ENCODE data around the gene SLC7A5.
"Not testable (repeated sequence)": the region's sequence is repeated elsewhere in the genome, so short reads cannot be mapped to it uniquely, and the experiment has no call there.

SLC7A5 gene

DNA sequence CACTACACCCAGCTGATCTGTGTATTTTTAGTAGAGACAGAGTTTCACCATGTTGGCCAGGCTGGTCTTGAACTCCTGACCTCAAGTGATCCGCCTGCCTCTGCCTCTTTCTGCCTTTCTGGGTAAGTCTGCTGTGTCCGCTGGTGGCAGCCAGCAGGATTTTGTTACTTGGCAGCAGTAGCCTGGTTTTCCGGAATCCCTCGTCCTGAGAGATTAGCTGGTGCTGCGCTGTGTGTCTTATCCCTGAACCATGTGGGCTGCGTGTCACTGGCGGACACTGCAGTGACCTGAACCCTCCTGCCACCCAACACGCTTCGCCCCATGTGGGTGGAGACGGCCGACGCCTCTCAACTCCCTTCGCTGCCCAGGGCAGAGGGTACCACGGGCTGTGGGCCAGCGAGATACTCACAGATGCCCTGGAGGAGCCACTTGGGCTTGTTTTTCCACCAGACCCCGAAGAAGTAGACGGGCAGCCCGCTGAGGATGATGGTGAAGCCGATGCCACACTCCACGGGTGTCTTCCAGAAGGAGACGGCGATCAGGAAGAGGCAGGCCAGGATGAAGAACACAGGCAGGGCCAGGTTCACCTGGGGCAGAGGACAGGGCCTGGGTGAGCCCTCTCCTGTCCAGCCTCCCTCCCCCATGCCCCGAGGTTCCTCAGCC lies 35.2 kb downstream of the SLC7A5 start:
- DNase-seq (ENCODE audit: low read depth in 3 of 3, low spot score in 1 of 3), result no peak

DNA sequence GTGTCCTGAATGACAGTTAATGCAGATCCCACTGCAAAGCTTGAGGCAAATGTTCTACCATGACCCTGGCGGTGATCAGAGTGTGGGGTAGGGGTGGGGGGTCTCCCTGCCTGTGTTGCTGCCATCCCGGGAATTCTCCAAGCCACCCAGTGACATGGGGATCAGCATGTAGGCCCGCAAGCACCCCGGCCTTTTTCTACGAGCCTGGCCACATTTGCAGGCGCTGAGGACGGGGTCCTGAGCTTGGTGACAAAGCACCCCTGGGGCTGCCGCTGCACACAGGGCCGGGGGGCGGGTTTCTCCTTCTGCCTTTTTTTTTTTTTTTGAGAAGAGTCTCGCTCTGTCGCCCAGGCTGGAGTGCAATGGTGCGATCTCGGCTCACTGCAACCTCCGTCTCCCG lies 35.8 kb downstream of the SLC7A5 start:
- DNase-seq (ENCODE audit: low read depth in 3 of 3, low spot score in 1 of 3), result no peak

DNA sequence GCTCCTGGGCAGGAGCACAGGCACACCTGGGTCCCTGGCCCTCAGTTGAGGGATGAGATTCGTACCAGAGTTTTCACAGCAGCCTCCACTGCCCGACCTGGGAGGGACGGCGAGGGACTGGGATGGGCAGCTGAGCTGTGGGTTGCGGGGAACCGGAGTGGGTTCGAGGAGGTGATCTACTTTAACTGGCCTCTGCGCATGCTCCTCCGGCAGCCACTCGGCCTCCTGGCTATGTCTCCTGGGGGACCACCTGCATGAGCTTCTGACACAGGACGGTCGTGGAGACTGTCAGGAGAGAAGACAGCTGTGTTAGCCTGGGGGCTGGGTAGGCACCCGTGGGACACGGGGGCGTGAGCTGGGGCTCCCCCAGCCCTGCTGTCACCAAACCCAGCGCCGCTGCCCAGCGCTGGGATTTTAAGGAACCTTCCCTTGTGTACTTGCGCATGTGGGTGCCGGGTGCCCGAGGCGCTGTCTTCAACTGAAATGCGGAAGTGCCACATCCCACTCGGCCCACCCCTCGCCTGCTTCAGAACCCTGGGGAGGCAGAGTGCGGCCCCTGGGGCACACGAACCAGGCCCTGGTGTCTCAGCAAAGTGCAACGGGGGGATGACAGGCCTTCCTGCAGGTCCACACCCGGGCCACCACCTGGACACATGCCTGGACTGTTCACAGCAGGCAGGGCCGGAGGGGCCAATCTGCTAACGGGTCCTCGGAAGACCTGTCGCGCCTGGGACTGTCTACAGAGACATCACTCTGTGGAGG lies 36.4 kb downstream of the SLC7A5 start:
- DNase-seq (ENCODE audit: low read depth in 3 of 3, low spot score in 1 of 3), result no peak

DNA sequence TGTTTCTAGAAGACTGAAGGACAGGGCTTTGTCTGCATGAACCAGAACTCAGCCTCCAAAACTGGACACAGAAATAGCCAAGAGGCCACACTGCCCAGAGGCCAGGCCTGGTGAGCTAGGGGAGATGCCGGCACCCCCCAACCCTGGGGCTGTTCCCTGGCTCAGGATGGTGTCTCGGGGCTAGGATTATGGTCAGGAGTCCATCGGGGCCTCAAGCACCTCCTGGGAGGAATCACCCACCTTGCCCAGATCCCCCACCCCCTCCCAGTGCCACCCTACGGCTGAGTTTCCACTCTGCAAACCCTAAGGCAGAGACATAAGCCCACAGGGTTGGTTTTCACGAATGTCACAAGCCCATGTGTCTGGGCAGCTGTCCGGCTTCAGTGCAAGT lies 37.2 kb downstream of the SLC7A5 start:
- DNase-seq (ENCODE audit: low read depth in 3 of 3, low spot score in 1 of 3), result no peak

DNA sequence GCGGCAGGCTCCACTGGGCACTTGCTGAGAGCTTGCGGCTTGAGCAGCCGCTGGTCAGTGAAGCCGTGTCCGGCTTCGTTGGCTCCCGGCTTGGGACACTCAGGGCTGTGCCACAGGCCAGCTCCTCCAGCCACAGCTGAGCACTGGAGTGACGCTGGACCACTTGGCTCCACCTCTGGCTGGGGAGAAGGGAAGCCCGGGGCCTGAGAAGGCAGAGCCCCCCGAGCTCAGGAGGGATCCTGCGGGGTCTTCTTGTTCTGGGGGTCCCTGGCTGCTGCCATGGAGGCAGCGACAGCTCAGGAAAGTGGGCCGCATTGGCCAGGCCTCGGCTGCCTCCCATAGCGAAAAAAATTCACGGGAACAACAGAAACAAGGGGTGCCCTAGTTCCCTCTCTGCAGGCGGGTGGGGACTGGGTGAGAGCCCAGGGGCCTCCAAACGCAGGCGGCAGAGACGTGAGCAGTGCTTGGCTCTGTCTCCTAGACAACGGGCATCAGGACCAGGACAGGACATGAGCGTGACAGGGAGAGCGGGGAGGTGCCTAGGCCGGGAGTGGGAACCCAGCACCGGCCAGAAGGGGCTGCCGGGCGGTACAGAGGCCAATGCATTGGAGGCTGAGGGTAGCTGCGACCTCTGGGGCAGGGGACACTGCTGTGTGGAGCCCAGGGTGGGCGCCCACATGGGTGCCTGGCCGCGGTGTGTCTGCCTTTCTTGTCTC lies 37.7 kb downstream of the SLC7A5 start:
- no peak for DNase-seq (ENCODE audit: low read depth in 3 of 3, low spot score in 1 of 3)

DNA sequence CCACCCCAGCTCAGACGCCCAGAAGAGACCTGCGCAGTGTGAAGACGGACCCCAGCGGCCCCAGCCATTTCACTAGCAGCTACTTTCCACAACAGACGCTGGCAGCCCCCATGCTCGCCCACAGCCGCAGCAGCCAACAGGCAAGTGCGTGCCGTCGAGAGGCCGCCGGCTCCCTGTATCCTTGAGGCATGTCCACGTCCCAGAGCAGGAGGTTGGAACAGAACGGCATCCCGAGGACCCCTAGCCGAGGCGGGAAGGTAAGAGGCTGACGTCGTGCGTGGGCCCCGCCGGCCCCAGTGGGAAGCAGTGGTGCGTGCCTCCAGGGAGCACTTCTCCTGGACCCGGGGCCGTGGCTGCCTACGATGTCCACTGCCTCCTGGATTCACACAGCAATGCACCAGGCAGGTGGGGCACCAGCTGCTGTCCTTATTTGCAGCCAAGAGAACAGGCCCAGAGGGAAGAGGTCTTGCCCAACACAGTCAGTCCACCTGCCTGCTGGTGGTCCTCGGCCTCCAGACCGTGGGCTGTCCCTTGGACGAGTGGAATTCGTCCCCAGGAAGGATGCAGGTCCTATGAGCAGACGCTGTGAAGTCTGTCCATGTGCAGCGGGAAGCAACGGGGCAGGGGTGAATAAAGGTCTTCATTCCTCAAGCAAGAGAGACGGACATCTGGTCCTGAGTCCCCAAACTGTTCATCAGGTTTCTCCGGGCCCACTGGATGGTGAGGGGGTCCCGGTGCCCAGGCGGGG lies 38.5 kb downstream of the SLC7A5 start:
- no peak for DNase-seq (ENCODE audit: low read depth in 3 of 3, low spot score in 1 of 3)

DNA sequence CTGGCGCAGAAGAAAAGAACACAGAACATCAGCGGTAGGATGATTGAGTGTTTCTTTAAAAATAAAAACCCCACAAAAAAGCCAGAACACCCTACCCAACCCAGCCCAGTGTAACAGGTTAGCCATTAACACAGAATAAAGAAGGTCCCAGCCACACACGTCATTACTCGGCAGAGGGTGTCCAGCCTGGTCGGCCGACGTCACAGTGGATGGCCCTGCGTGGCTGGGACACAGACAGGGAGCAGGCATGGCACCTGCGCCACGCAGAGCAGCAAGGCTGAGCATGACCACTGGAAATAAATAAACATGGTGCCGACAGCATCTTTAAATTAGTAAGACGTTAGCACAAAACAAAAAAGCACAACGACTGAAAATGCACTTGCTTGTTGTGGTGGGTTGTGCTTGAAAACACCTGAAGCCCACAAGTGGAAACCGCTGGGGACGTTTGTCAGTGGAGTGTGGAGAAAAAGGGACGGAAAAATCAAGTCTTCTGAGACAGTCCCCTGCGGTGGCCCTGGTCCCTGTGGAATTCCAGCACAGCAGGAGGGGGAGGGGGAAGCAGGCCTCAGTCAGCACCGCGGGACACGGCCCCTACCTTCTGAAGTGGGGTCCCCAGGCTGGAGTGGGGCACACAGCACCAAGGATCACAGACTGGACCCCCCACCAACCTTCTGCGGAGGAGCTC lies 39.2 kb downstream of the SLC7A5 start:
- DNase-seq (ENCODE audit: low read depth in 3 of 3, low spot score in 1 of 3), result no peak

DNA sequence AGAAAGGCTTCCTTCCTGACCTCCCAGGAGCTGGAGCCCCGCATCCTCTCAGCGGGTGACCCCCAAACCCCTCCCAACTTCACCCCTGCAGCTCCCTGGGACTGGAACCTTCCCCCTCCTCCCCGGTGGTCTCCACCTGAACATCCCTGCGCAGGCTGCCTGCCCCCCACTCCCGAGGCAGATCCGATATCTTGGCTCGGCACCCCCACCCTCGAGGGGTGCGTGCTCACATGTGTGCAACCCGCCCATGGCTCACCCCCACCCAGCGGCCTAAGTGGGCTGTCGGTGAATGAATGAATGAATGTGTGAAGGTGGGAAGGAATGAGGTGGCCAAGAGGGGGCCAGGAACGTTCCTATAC lies 39.7 kb downstream of the SLC7A5 start:
- DNase-seq (ENCODE audit: low read depth in 3 of 3, low spot score in 1 of 3), result no peak

DNA sequence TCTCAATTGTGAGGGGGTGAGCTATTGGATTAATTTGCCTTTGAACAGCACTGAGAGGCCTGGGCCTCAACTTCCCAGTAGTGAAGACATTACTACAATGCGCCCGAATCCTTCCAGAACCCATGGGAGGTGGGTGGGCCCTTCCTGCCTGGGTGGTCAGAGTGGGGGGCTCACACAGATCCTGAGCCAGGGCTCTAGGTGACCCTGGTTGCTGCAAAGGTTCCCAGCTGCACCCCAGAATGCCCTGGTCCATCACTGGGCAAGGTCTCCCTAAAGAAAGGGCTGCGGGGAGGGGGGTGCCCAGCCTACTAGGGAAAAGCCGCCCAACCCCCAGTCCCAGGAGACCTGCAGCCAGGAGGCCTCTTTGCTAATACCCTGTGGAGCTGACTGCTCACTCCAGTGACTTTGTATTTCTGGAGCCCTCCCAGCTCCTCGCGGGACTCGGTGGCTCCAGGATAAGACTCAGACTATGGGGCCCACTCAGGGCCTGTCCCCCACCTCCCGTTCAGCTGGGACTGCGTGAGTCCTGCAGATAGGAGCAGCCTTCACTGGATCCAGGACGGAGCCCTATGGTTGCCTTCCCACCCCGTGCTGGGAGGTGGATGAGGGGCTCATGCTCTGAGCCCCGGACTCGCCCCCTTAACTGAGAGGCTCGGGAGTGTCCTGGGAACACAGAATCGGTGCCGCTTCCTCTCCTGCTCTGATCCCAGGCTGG lies 40.2 kb downstream of the SLC7A5 start:
- DNase-seq (ENCODE audit: low read depth in 3 of 3, low spot score in 1 of 3), result no peak

DNA sequence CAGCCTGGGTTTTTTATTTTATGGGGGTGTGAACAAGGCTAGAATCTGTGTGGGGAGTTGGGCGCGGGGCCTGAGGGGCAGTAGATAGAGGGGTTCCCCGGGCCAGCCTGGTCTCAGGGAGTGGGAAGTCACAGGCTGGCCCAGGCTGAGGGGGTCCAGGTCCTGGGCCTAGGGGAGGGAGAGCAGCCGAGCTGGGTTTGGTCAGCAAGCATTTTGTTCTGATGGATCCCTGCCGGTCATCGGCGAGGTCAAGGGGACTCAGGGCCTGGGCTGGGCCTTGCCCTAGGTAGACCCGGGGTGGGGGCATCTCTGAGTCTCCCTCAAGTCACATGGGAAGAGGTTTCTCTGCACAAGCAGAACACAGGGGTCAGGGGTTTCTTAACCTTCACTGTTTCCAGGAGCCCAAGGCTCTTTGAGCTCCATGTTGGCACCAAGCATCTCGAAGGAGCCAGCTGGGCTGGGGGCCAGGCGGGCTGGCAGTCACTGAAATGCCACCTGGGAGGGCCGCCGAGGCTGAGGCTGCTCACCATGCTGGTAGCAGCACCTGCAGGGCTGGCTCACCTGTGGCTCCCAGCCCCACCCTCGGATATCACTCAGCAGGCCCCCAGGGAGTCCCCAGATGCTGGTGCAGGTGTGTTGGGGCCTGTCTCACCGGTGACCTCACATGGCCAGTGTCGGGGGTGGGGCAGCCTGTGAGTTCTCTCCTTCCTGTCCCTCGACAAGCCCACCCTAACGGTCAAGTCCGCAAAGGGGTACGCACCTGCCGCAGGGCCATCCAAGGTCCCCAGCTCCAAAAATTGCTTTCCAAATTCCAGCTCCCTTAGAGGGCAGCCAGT lies 41.0 kb downstream of the SLC7A5 start:
- DNase-seq (ENCODE audit: low read depth in 3 of 3, low spot score in 1 of 3), result no peak

DNA sequence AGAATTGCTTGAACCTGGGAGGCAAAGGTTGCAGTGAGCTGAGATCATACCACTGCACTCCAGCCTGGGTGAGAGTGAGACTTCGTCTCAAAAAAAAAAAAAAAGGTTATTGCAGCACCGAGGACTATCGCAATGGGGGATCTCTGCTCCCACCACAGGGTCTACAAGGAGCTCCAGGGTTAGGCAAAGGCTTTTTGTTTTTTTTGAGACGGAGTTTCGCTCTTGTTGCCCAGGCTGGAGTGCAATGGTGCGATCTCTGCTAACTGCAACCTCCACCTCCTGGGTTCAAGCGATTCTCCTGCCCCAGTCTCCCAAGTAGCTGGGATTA lies 41.8 kb downstream of the SLC7A5 start:
- not testable (repeated sequence) for DNase-seq (ENCODE audit: low read depth in 3 of 3, low spot score in 1 of 3)

DNA sequence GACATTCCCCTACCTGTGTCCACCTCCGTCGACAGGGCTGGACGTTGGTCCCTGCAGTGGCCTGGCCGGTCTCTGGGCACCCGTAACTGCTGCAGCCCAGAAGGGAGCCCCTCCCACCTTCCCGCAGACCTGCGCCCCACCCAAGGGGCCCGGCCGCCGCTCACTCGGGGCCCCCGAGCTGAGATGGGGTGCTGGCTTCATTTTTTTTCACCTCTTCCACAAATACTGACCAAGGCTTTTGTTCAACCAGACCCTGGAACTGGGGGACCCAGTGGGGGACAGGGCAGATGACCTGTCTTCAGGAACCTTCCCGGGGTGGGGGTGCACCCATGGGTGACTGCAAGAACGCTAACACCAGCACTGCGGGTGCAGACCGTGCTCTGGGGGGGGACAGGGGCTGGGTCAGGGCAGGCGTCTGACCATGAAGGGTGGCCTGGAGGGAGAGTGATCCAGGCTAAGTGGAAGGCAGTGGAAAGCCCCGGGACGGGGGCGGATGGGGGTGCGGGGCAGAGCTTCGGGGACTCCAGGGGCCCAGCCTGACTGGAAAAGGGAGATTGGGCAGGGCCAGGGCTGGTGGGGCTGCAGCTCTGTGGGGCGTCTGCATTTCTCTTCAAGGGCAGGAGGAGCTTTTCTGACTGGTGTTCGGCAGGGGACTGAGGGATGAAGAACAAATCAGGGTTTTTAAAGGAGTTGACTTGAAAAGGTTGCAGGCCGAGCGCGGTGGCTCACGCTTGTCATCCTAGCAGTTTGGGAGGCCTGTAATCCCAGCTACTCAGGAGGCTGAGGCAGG lies 42.3 kb downstream of the SLC7A5 start:
- no peak for DNase-seq (ENCODE audit: low read depth in 3 of 3, low spot score in 1 of 3)

DNA sequence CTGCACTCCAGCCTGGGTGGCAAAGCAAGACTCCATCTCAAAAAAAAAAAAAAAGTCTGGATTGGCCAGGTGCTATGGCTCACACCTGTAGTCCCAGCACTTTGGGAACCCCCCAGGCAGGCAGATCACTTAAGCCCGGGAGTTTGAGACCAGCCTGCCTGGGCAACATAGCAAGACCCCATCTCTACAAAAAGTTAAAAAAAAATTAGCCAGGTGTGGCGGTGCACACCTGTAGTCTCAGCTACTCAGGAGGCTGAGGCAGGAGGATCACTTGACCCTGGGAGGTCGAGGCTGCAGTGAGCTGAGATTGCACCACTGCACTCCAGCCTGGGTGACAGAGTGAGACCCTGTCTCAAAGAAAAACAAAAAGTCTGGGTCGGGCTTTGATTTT lies 42.9 kb downstream of the SLC7A5 start:
- DNase-seq (ENCODE audit: low read depth in 3 of 3, low spot score in 1 of 3), result not testable (repeated sequence)

DNA sequence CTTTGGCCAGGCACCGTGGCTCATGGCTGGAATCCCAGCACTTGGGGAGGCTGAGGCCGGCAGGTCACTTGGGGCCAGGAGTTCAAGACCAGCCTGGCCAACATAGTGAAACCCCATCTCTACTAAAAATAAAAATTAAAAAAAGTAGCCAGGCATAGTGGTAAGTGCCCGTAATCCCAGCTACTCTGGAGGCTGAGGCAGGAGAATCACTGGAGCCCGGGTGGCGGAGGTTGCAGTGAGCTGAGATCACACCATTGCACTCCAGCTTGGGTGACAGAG lies 43.5 kb downstream of the SLC7A5 start:
- not testable (repeated sequence) for DNase-seq (ENCODE audit: low read depth in 3 of 3, low spot score in 1 of 3)

DNA sequence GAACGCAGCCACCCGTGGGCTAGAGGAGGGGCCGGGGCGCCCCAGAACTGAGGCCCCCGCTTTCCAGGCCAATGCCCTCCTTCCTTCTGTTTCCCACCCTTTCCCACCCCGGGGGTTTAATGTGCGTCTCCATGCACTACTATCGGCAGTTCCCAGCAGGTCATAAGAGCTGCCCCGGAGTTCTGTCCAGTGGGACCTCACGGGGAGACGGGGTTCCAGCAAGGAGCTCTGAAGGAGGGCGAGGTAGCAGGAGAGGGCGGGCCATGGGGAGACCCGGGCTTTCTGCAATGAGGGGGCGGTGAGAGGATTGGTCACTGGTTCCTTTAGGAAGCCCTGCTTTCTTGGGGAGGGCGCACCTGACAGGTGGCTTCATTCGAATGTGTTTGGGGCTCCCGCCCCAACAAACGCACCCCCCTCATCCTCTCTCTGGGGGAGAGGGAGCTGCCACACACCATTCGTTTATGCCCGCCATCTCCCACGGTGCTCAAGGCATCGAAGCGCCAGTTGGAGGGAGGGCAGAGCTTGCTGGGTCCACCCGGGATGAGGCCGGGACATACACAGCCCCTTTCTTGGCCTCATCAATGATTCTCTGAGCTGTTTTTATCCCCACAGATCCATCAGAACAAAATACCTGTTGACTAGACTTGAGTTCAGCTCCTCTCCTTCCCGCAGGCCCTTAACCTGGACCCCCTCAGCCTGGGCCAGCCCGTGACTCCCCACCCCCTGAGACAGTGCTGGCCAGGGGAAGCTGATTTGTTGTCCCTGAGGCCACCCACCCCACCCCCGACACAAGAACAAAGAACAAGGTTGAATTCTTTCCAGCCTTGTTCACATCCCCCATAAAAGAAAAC lies 44.1 kb downstream of the SLC7A5 start:
- no peak for DNase-seq (ENCODE audit: low read depth in 3 of 3, low spot score in 1 of 3)

DNA sequence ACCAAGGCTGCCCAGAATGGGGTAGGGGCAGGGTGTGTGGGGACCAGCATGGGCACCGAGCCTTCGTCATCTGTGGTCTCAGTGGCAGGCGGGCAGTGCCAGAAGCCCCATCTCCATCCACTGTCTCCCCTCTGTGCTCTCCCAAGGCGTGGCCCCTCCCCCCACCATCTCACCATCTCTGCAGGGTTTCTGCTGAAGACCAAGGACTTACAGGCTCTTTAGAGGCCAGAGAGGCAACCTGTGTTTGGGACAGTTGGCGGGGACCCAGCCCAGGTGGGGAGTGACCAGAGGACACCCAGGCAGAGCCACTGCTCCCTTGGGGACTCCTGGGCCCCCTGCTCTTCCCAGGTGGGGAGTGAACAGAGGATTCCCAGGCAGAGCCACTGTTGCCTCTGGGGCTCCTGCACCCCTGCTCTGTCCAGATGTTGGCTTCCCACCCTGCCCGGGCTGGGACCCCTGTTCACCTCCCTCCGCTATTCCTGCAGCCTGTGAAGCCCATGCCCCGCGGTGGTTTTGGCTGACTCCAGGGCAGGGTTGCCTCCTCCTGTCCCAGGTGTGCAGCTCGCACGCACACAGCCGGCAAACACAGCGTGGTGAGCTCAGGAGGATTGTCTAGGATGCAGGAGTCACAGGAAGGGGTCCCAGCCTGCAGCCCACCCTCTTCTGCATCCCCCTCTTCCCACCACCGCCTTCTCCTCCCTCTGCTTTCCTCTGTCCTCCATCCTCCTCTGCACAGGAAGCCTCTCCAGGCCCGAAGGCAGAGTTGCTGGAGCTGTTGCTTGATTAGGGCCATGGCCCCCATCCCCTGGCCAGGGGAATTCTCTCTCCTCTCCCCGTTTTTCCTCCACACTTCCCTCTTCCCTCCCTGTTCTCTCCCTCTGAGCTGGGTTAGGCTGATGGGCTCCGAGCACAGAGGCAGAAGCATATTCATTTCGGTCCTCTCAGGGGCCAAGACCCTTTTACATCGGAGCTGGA lies 45.0 kb downstream of the SLC7A5 start:
- no peak for DNase-seq (ENCODE audit: low read depth in 3 of 3, low spot score in 1 of 3)
